ENCODE data around the gene CHD9NB.
"Not testable (repeated sequence)": the region's sequence is repeated elsewhere in the genome, so short reads cannot be mapped to it uniquely, and the experiment has no call there.

Gene CHD9NB

GRCh38 chr16:53056392-53056881 lies 3.7 kb upstream of the CHD9NB start:
- H3K27me3 ChIP-seq (ENCODE audit: control insufficient read depth, insufficient read depth, low read length), result no peaks in the 10 kb centered on the region
- peaks cover 1% of the 10 kb centered on the region; the same call in 1 of the 2 replicates for H3K4me1 ChIP-seq (ENCODE audit: control insufficient read depth, insufficient read depth, low read length)
- no peak for DNase-seq (ENCODE audit: low read depth, low spot score)
- H3K9me3 ChIP-seq (ENCODE audit: control insufficient read depth, insufficient read depth, low read length), result no peaks in the 10 kb centered on the region
- no peaks in the 10 kb centered on the region for H3K36me3 ChIP-seq (ENCODE audit: control insufficient read depth, insufficient read depth, low read length)
- H3K4me3 ChIP-seq (ENCODE audit: low read length), result no peak overlapping the region
- H3K27ac ChIP-seq (ENCODE audit: low read length), result no peak overlapping the region
- WGBS (ENCODE audit: insufficient coverage, insufficient read length), result no CpG with 5 or more reads among the region's 8 CpGs

GRCh38 chr16:53055541-53056391 lies 3.1 kb upstream of the CHD9NB start:
- Histone ChIP-seq H3K27ac (ENCODE audit: low read length) (no peak overlapping the region), H3K4me3 (ENCODE audit: low read length) (no peak overlapping the region; the same call in 1 of the 2 replicates), H3K9me3 (ENCODE audit: control insufficient read depth, insufficient read depth, low read length) (no peaks in the 10 kb centered on the region), H3K36me3 (ENCODE audit: control insufficient read depth, insufficient read depth, low read length) (no peaks in the 10 kb centered on the region), H3K4me1 (ENCODE audit: control insufficient read depth, insufficient read depth, low read length) (peaks cover 1% of the 10 kb centered on the region; the same call in 1 of the 2 replicates), H3K27me3 (ENCODE audit: control insufficient read depth, insufficient read depth, low read length) (no peaks in the 10 kb centered on the region)
- DNase-seq (ENCODE audit: low read depth, low spot score), result no peak
- WGBS (ENCODE audit: insufficient coverage, insufficient read length), result no CpG with 5 or more reads among the region's 10 CpGs

GRCh38 chr16:53054670-53055485 lies 2.2 kb upstream of the CHD9NB start, which contains the start of gene CHD9:
Gene CHD9 (plus strand): TSS chr16:53054991. CDS start chr16:53156090, 101,099 bp downstream.
- no CpG with 5 or more reads among the region's 62 CpGs for WGBS (ENCODE audit: insufficient coverage, insufficient read length)
- H3K36me3 ChIP-seq (ENCODE audit: control insufficient read depth, insufficient read depth, low read length), result no peaks in the 10 kb centered on the region
- peak within 1 kb of the TSS; percentile 37; the same call in 1 of the 2 replicates for H3K4me3 ChIP-seq (ENCODE audit: low read length)
- no peak within 1 kb of the TSS for H3K27ac ChIP-seq (ENCODE audit: low read length)
- H3K27me3 ChIP-seq (ENCODE audit: control insufficient read depth, insufficient read depth, low read length), result no peaks in the 10 kb centered on the region
- H3K4me1 ChIP-seq (ENCODE audit: control insufficient read depth, insufficient read depth, low read length), result peaks cover 1% of the 10 kb centered on the region; the same call in 1 of the 2 replicates
- H3K9me3 ChIP-seq (ENCODE audit: control insufficient read depth, insufficient read depth, low read length), result no peaks in the 10 kb centered on the region
- no peak for DNase-seq (ENCODE audit: low read depth, low spot score)

- no peak for DNase-seq (ENCODE audit: low read depth, low spot score)
- H3K27me3 ChIP-seq (ENCODE audit: control insufficient read depth, insufficient read depth, low read length), result no peaks in the 10 kb centered on the region
- WGBS (ENCODE audit: insufficient coverage, insufficient read length), result no CpG with 5 or more reads among the region's 13 CpGs
- no peaks in the 10 kb centered on the region for H3K9me3 ChIP-seq (ENCODE audit: control insufficient read depth, insufficient read depth, low read length)
- H3K27ac ChIP-seq (ENCODE audit: low read length), result no peak overlapping the region
- no peak overlapping the region for H3K4me3 ChIP-seq (ENCODE audit: low read length)
- no peaks in the 10 kb centered on the region for H3K36me3 ChIP-seq (ENCODE audit: control insufficient read depth, insufficient read depth, low read length)
- H3K4me1 ChIP-seq (ENCODE audit: control insufficient read depth, insufficient read depth, low read length), result peaks cover 1% of the 10 kb centered on the region; the same call in 1 of the 2 replicates
Measured at GRCh38 chr16:53053967-53054669, 1.4 kb upstream of the CHD9NB start.

DNA sequence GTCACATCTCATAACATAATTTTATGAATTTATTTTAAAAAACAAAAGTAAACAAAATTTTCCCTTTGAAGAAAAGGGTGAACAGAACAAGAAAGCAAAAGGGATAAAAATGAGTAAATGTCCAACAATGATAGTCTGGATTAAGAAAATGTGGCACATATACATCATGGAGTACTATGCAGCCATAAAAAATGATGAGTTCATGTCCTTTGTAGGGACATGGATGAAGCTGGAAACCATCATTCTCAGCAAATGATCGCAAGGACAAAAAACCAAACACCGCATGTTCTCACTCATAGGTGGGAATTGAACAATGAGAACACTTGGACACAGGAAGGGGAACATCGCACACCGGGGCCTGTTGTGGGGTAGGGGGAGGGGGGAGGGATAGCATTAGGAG lies 1.4 kb downstream of the CHD9NB start:
- DNase-seq (ENCODE audit: low read depth, low spot score); H3K9me3 ChIP-seq (ENCODE audit: control insufficient read depth, insufficient read depth, low read length); H3K27ac ChIP-seq (ENCODE audit: low read length); H3K27me3 ChIP-seq (ENCODE audit: control insufficient read depth, insufficient read depth, low read length); H3K36me3 ChIP-seq (ENCODE audit: control insufficient read depth, insufficient read depth, low read length); H3K4me1 ChIP-seq (ENCODE audit: control insufficient read depth, insufficient read depth, low read length); H3K4me3 ChIP-seq (ENCODE audit: low read length): not testable (repeated sequence)
- WGBS (ENCODE audit: insufficient coverage, insufficient read length), result no CpG with 5 or more reads among the region's 4 CpGs

DNA sequence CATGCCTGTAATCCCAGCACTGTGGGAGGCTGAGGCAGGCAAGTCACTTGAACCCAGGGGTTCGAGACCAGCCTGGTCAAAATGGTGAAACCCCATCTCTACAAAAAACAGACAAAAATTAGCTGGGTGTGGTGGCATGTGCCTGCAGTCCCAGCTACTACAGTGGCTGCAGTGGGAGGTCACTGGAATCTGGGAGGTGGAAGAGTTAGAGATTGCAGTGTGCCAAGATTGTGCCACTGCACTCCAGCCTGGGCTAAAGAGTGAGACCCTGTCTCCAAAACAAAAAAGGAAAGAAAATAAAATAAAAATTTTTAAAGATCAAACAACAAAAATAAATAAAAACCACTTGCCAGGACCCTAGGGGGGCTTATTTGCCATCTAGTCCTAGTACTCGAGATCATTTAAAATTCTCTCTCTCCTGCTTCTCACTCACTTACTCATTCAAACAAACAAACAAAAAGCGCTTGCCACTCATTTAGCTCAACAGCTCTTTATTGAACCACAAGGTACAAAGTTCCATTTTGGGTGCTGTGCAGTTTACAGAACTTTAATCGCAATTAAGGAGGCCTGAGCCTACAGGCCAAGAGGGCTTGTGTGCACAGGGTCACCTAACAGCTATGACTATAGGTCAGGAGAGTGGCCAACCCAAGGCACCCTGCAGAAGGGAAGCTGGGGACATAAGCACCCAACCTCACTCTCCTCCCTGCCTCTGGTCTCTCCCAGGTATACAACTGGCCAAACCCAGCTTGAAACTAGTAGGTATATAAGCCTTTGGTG lies 4.4 kb downstream of the CHD9NB start:
- Histone ChIP-seq H3K4me3 (ENCODE audit: low read length) (no peak overlapping the region), H3K27me3 (ENCODE audit: control insufficient read depth, insufficient read depth, low read length) (no peaks in the 10 kb centered on the region), H3K36me3 (ENCODE audit: control insufficient read depth, insufficient read depth, low read length) (no peaks in the 10 kb centered on the region), H3K27ac (ENCODE audit: low read length) (no peak overlapping the region), H3K9me3 (ENCODE audit: control insufficient read depth, insufficient read depth, low read length) (no peaks in the 10 kb centered on the region), H3K4me1 (ENCODE audit: control insufficient read depth, insufficient read depth, low read length) (peaks cover 2% of the 10 kb centered on the region; the same call in 1 of the 2 replicates)
- no peak for DNase-seq (ENCODE audit: low read depth, low spot score)
- WGBS (ENCODE audit: insufficient coverage, insufficient read length), result 100% methylated on average over 2 of the region's 4 CpGs

DNA sequence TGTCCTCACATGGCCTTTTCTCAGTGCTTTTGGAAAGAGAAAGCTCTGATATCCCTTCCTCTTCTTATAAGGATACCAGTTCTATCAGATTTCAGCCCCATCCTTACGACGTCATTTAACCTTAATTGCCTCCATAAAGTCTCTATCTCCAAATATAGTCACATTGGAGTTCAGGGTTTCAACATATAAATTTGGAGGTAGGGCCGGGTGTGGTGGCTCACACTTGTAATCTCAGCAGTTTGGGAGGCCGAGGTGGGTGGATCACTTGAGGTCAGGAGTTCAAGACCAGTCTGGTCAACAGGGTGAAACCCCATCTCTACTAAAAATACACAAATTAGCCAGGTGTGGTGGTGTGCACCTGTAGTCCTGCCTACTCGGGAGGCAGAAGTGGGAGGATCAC lies 5.2 kb downstream of the CHD9NB start:
- not testable (repeated sequence) for H3K36me3 ChIP-seq (ENCODE audit: control insufficient read depth, insufficient read depth, low read length); H3K9me3 ChIP-seq (ENCODE audit: control insufficient read depth, insufficient read depth, low read length); H3K4me3 ChIP-seq (ENCODE audit: low read length); H3K27ac ChIP-seq (ENCODE audit: low read length); H3K4me1 ChIP-seq (ENCODE audit: control insufficient read depth, insufficient read depth, low read length); DNase-seq (ENCODE audit: low read depth, low spot score); H3K27me3 ChIP-seq (ENCODE audit: control insufficient read depth, insufficient read depth, low read length)
- WGBS (ENCODE audit: insufficient coverage, insufficient read length), result no CpG with 5 or more reads among the region's 5 CpGs

- Histone ChIP-seq H3K27me3 (ENCODE audit: control insufficient read depth, insufficient read depth, low read length) (no peaks in the 10 kb centered on the region), H3K4me1 (ENCODE audit: control insufficient read depth, insufficient read depth, low read length) (peaks cover 5% of the 10 kb centered on the region), H3K4me3 (ENCODE audit: low read length) (no peak overlapping the region), H3K36me3 (ENCODE audit: control insufficient read depth, insufficient read depth, low read length) (no peaks in the 10 kb centered on the region), H3K27ac (ENCODE audit: low read length) (no peak overlapping the region), H3K9me3 (ENCODE audit: control insufficient read depth, insufficient read depth, low read length) (no peaks in the 10 kb centered on the region)
- no CpG with 5 or more reads among the region's 6 CpGs for WGBS (ENCODE audit: insufficient coverage, insufficient read length)
- DNase-seq (ENCODE audit: low read depth, low spot score), result no peak
Measured at GRCh38 chr16:53045341-53046220, 7.1 kb downstream of the CHD9NB start.

DNA sequence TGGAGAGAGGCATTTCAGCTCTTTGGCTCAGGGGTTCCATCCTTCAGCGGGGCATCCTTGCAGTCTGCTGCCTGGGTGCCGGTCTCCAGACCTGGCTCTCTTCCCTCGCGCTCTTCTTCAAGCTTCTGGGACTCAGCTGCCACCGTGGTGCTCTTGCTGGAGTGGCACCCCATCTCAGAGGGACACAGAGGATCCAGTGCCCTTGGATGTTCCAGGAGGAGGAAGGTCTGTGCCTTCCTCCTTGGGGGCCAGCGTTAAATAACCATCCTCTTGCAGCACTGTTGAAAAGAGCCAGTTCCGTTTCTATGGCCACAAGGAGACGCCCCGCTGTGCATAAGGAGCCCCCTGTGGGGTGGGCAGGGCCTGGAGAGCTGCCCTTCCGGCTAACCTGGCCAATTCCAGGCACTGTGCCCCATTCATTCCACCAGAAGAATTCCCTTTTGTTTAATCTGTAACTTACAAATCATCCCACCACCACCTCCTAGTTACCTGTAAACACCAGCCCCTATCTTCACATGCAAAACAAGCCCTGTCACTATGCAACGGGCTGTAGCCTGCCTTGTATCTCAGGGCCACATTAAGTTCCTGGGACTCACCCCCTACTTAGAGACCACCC lies 8.6 kb downstream of the CHD9NB start:
- DNase-seq (ENCODE audit: low read depth, low spot score), result no peak
- no CpG with 5 or more reads among the region's 11 CpGs for WGBS (ENCODE audit: insufficient coverage, insufficient read length)
- peak overlapping the region; percentile 28; the same call in 1 of the 2 replicates for H3K4me3 ChIP-seq (ENCODE audit: low read length)
- H3K27me3 ChIP-seq (ENCODE audit: control insufficient read depth, insufficient read depth, low read length), result no peaks in the 10 kb centered on the region
- H3K36me3 ChIP-seq (ENCODE audit: control insufficient read depth, insufficient read depth, low read length), result no peaks in the 10 kb centered on the region
- H3K27ac ChIP-seq (ENCODE audit: low read length), result no peak overlapping the region
- peaks cover 5% of the 10 kb centered on the region for H3K4me1 ChIP-seq (ENCODE audit: control insufficient read depth, insufficient read depth, low read length)
- no peaks in the 10 kb centered on the region for H3K9me3 ChIP-seq (ENCODE audit: control insufficient read depth, insufficient read depth, low read length)

Measured in iPS DF 6.9 (cell line).